ENCODE measurements around the gene FGF1. TPM values are rescaled to one million over a fixed set of nuclear protein-coding genes. Genes with fewer than 3 reads are reported as not detected.

FGF1 gene
- total RNA-seq, 4 donors from 2014 or later = 0.75 to 5.9 (median 4.8) TPM

- no peak for TF ChIP-seq CTCF (IDR thresholded peaks at IDR 0.05; ENCODE audit: low read depth)
Observed at GRCh38 chr5:142610176-142611001, 75.5 kb downstream of the FGF1 start.

GRCh38 chr5:142609142-142609541, 76.7 kb downstream of the FGF1 start:
- no peak for TF ChIP-seq CTCF (IDR thresholded peaks at IDR 0.05; ENCODE audit: low read depth)

- no peak for TF ChIP-seq CTCF (IDR thresholded peaks at IDR 0.05; ENCODE audit: low read depth)
Observed at GRCh38 chr5:142608081-142608480, 77.8 kb downstream of the FGF1 start.

GRCh38 chr5:142605611-142606010, 80.3 kb downstream of the FGF1 start:
- no peak for TF ChIP-seq CTCF (IDR thresholded peaks at IDR 0.05; ENCODE audit: low read depth)

GRCh38 chr5:142602720-142603245, 83.1 kb downstream of the FGF1 start:
- no peak for TF ChIP-seq CTCF (IDR thresholded peaks at IDR 0.05; ENCODE audit: low read depth)

GRCh38 chr5:142601432-142601831, 84.5 kb downstream of the FGF1 start:
- TF ChIP-seq CTCF (IDR thresholded peaks at IDR 0.05; ENCODE audit: low read depth) = no peak

GRCh38 chr5:142600611-142601358, 85.1 kb downstream of the FGF1 start:
- TF ChIP-seq CTCF (IDR thresholded peaks at IDR 0.05; ENCODE audit: low read depth) = no peak

All from subcutaneous adipose tissue (tissue), 4 donors.